ENCODE results near the gene CCDC80.

CCDC80 gene, protein sequence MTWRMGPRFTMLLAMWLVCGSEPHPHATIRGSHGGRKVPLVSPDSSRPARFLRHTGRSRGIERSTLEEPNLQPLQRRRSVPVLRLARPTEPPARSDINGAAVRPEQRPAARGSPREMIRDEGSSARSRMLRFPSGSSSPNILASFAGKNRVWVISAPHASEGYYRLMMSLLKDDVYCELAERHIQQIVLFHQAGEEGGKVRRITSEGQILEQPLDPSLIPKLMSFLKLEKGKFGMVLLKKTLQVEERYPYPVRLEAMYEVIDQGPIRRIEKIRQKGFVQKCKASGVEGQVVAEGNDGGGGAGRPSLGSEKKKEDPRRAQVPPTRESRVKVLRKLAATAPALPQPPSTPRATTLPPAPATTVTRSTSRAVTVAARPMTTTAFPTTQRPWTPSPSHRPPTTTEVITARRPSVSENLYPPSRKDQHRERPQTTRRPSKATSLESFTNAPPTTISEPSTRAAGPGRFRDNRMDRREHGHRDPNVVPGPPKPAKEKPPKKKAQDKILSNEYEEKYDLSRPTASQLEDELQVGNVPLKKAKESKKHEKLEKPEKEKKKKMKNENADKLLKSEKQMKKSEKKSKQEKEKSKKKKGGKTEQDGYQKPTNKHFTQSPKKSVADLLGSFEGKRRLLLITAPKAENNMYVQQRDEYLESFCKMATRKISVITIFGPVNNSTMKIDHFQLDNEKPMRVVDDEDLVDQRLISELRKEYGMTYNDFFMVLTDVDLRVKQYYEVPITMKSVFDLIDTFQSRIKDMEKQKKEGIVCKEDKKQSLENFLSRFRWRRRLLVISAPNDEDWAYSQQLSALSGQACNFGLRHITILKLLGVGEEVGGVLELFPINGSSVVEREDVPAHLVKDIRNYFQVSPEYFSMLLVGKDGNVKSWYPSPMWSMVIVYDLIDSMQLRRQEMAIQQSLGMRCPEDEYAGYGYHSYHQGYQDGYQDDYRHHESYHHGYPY

DNA sequence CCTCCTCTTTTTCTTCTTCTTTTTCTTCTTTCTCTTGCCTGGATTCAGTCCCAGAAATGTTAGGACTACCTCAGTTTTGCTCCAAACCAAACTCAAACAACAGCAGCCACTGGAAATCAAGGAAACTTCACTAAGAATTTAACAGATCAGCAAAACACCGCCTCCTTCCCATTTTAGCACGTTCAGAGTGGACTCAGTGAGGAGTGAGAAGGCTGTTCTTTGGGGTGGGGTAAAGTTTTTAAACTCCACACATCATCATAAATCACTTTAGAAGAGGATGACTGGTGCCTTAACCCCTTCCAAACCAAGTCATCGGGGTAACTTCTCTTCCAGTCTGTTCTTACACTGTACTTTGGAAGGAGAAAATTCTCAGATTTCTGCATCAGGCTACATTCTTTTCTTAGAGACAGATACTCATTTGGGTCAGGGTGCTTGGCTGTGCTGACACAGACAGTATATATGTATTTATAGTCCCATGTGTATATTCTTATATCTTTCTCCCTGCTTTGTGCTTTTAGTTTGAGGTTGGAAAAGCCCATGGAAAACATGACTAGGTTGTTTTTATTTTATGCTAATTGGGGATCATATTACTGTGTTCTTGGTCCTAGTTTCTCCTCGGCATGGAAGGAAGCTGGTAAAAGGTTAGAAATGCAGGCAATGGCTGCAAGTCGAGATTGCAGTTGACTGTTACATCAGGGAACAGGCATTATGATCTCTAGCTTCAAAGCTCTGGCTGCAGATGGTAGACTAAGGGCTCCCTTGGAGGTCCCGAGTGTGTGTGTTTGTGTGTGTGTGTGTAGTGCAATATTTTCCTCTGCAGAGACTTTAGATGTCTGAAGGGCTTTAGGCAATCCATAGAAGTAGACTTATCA, at the start of gene CCDC80:
Gene CCDC80 (minus strand): TSS at position 214 of the 872 bp plus-strand sequence. CDS start 1,238 bp downstream, outside the sequence.
- peak; percentile 92 for DNase-seq (ENCODE audit: low read depth)
- in situ Hi-C loops (cut with HindIII; ENCODE audit: low sequenced_read_pairs), result loop anchor here (25.0 kb wide), 2 partner anchors 171 to 346 kb away; partner anchors contain the start of genes CD200R1 and GTPBP8
- TF ChIP-seq, protein P1, sequence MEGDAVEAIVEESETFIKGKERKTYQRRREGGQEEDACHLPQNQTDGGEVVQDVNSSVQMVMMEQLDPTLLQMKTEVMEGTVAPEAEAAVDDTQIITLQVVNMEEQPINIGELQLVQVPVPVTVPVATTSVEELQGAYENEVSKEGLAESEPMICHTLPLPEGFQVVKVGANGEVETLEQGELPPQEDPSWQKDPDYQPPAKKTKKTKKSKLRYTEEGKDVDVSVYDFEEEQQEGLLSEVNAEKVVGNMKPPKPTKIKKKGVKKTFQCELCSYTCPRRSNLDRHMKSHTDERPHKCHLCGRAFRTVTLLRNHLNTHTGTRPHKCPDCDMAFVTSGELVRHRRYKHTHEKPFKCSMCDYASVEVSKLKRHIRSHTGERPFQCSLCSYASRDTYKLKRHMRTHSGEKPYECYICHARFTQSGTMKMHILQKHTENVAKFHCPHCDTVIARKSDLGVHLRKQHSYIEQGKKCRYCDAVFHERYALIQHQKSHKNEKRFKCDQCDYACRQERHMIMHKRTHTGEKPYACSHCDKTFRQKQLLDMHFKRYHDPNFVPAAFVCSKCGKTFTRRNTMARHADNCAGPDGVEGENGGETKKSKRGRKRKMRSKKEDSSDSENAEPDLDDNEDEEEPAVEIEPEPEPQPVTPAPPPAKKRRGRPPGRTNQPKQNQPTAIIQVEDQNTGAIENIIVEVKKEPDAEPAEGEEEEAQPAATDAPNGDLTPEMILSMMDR (IDR thresholded peaks at IDR 0.05; ENCODE audit: low read depth, low read length, missing control alignments), result no peak
- peak within 1 kb of the TSS; percentile 66 for H3K4me3 ChIP-seq (ENCODE audit: low read depth, low read length)

DNA sequence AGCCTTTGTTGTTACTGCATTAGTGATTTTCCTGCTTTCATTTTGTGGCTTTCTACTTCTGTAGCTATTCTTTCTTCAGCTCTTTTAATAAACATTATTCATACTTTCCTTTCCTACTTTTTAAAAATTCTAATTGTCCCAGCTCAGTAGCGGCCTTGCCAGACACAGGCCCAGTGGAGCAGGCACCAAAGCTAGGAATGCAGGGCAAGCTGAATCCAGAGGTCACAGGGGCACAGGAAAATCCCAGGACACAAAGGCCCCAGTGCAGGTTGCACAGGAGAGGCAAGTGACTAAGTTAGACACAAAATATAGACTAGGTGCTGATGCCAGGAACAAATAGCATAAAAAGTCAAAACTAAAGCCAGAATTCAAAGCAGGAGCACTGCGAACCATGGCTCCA, 49.0 kb upstream of the CCDC80 start:
- H3K4me3 ChIP-seq (ENCODE audit: low read depth, low read length), result no peak overlapping the region
- in situ Hi-C loops (cut with HindIII; ENCODE audit: low sequenced_read_pairs), result no loop called here
- DNase-seq (ENCODE audit: low read depth), result no peak
- TF ChIP-seq, protein P1 (IDR thresholded peaks at IDR 0.05; ENCODE audit: low read depth, low read length, missing control alignments), result no peak

- in situ Hi-C loops (cut with HindIII; ENCODE audit: low sequenced_read_pairs), result no loop called here
- TF ChIP-seq, protein P1 (IDR thresholded peaks at IDR 0.05; ENCODE audit: low read depth, low read length, missing control alignments), result no peak
These were observed 48.4 kb upstream of the CCDC80 start for GRCh38 chr3:112689385-112689784.

GRCh38 chr3:112688819-112689218, 47.9 kb upstream of the CCDC80 start:
- no peak for DNase-seq (ENCODE audit: low read depth)
- TF ChIP-seq, protein P1 (IDR thresholded peaks at IDR 0.05; ENCODE audit: low read depth, low read length, missing control alignments), result no peak
- no peak overlapping the region for H3K4me3 ChIP-seq (ENCODE audit: low read depth, low read length)
- in situ Hi-C loops (cut with HindIII; ENCODE audit: low sequenced_read_pairs), result no loop called here

More at GRCh38 chr3:112689385-112689784, 48.4 kb upstream of the CCDC80 start:
- no peak overlapping the region for H3K4me3 ChIP-seq (ENCODE audit: low read depth, low read length)
- no peak for DNase-seq (ENCODE audit: low read depth)

DNA sequence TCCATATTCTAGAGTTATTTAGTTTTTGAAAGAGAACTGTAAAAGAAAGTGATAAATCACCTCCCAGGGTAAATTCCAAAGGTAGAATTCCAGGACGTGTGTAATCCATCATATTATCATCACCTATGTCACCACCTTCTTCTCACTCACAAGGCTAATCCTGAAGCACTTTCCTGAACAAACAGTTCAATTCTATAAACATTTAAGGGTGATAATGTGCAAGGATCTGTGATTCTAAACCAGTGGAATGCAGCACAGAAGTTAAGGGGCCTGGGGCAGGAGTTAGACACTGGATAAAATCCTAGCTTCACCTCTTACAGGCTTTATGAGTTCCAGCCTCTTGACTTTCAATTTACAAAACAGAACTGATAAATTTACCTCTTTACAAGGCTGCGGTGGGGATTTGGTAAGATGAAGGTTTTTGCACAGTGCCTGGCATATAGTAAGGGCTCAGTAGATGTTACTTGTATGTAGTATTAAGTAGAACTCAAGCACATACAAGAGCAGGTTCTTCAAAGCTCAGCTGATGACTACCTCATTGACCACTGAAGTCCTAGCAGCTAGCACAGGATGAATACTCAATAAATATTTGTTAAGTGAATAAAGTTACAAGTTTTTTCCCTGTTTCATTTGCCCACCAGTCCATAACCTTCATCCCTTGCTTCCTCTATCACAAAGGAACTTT, 47.3 kb upstream of the CCDC80 start:
- H3K4me3 ChIP-seq (ENCODE audit: low read depth, low read length), result no peak overlapping the region
- DNase-seq (ENCODE audit: low read depth), result no peak
- in situ Hi-C loops (cut with HindIII; ENCODE audit: low sequenced_read_pairs), result no loop called here
- TF ChIP-seq, protein P1 (IDR thresholded peaks at IDR 0.05; ENCODE audit: low read depth, low read length, missing control alignments), result no peak
